Esophagus squamous epithelium (tissue), 5 donors: ENCODE results near the gene SMAP2. TPM values are rescaled to one million over a fixed set of nuclear protein-coding genes. Genes with fewer than 3 reads are reported as not detected.

ENCODE experiments used
- DNase-seq: peaks from one replicate; lab custom pipeline; 2025; lab: John Stamatoyannopoulos, UW
- H3K27ac ChIP-seq, 4 donors: fragments of 200-600 bp; sonication (generic); one replicate each; pipeline ENCODE4 v1.5.1; 2016 to 2019; ENCODE audit warnings: mild to moderate bottlenecking in 1 of 4
- H3K27me3 ChIP-seq, 4 donors: fragments of 200-600 bp; sonication (generic); 1 replicate in 3 of 4; 2 replicates in 1 of 4; pipeline versions ENCODE4 v1.5.1 to v1.6.0; 2017 to 2021; ENCODE audit warnings: antibody characterized with exemption in 1 of 4
- H3K36me3 ChIP-seq, 3 donors: fragments of 200-600 bp; sonication (generic); one replicate each; pipeline ENCODE4 v1.5.1; 2016 to 2019
- H3K4me1 ChIP-seq, 3 donors: fragments of 200-600 bp; sonication (generic); one replicate each; pipeline ENCODE4 v1.5.1; 2017 to 2019
- H3K4me3 ChIP-seq, 4 donors: fragments of 200-600 bp; sonication (generic); 1 replicate in 3 of 4; 2 replicates in 1 of 4; pipeline ENCODE4 v1.5.1; 2016 to 2019; ENCODE audit warnings: mild to moderate bottlenecking in 2 of 4, moderate library complexity in 1 of 4
- H3K9me3 ChIP-seq, 3 donors: fragments of 200-600 bp; sonication (generic); one replicate each; pipeline ENCODE4 v1.5.1; 2016 to 2019
- POLR2A ChIP-seq, 4 donors: fragments of 450-650 bp; IDR thresholded peaks; one replicate each; pipeline ENCODE4 v1.6.1; 2017; ENCODE audit warnings: antibody characterized with exemption in 4 of 4, mild to moderate bottlenecking in 4 of 4, moderate library complexity in 3 of 4
- WGBS, 2 donors: methylation state at CpG; one replicate each; pipeline ENCODE4 v1.1.5; 2018; 5-methylcytosine and 5-hydroxymethylcytosine counted together
- intact Hi-C: fragments of 100-400 bp; cut with DNase I; formaldehyde crosslinking; loops from one replicate; pipeline ENCODE4 v1.15.0; 2022
- total RNA-seq, 4 donors: library from RNA; depleted of rRNA; stranded (reverse); fragments of >200 nt; gene quantifications; one replicate each; pipeline ENCODE4 v1.1.0, GENCODE V29; 2016
- TF ChIP-seq, protein P1 (sequence below), 6 experiments: fragments of 450-650 bp in 4 of 6; fragments of 200-600 bp in 2 of 6; sonication (generic) in 2 of 6; IDR thresholded peaks; one replicate each; pipeline ENCODE4 v1.5.1; 2016 to 2019; ENCODE audit warnings: antibody characterized with exemption in 6 of 6, mild to moderate bottlenecking in 4 of 6, moderate library complexity in 4 of 6
- donor health status: DM: yes; HTN: yes; CAD: no.

SMAP2 gene
- total RNA-seq, 4 donors from 2014 or later: 15.1 to 34.9 (median 23.8) TPM

GRCh38 chr1:40414331-40414730, 40.8 kb downstream of the SMAP2 start:
- 85 to 92% methylated on average over 3 of the region's 3 CpGs for WGBS, 2 donors
- intact Hi-C loops: no loop called here
- Histone ChIP-seq H3K36me3 (peaks cover 10 to 94% (median 29%) of the 10 kb centered on the region in 3 donors), H3K9me3 (no peaks in the 10 kb centered on the region), H3K27me3 (no peaks in the 10 kb centered on the region), H3K27ac (no peak overlapping the region), H3K4me3 (no peak overlapping the region), H3K4me1 (no peaks in the 10 kb centered on the region)
- TF ChIP-seq POLR2A (IDR thresholded peaks at IDR 0.05): no peak
- TF ChIP-seq, protein P1, sequence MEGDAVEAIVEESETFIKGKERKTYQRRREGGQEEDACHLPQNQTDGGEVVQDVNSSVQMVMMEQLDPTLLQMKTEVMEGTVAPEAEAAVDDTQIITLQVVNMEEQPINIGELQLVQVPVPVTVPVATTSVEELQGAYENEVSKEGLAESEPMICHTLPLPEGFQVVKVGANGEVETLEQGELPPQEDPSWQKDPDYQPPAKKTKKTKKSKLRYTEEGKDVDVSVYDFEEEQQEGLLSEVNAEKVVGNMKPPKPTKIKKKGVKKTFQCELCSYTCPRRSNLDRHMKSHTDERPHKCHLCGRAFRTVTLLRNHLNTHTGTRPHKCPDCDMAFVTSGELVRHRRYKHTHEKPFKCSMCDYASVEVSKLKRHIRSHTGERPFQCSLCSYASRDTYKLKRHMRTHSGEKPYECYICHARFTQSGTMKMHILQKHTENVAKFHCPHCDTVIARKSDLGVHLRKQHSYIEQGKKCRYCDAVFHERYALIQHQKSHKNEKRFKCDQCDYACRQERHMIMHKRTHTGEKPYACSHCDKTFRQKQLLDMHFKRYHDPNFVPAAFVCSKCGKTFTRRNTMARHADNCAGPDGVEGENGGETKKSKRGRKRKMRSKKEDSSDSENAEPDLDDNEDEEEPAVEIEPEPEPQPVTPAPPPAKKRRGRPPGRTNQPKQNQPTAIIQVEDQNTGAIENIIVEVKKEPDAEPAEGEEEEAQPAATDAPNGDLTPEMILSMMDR (IDR thresholded peaks at IDR 0.05): no peak
- no peak for DNase-seq

DNA sequence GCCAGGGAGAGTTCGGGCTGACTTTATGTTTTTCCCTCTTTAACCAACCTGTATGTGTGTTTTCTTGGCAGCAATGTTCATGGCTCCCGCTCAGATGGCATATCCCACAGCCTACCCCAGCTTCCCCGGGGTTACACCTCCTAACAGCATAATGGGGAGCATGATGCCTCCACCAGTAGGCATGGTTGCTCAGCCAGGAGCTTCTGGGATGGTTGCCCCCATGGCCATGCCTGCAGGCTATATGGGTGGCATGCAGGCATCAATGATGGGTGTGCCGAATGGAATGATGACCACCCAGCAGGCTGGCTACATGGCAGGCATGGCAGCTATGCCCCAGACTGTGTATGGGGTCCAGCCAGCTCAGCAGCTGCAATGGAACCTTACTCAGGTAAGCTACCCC, 43.2 kb downstream of the SMAP2 start:
- no peaks in the 10 kb centered on the region for H3K27me3 ChIP-seq
- no peak overlapping the region for H3K27ac ChIP-seq
- intact Hi-C loops: no loop called here
- TF ChIP-seq, protein P1 (IDR thresholded peaks at IDR 0.05): no peak
- no peak for TF ChIP-seq POLR2A (IDR thresholded peaks at IDR 0.05)
- no peak for DNase-seq
- H3K4me1 ChIP-seq: peaks cover 0 to 2% (median 0%) of the 10 kb centered on the region in 3 donors
- H3K9me3 ChIP-seq: no peaks in the 10 kb centered on the region
- peaks cover 10 to 90% (median 26%) of the 10 kb centered on the region in 3 donors for H3K36me3 ChIP-seq
- 97 to 100% methylated on average over 1 to 4 of the region's 4 CpGs for WGBS, 2 donors
- H3K4me3 ChIP-seq: no peak overlapping the region

- no peak overlapping the region for H3K4me3 ChIP-seq
Measured at GRCh38 chr1:40421431-40422384, 48.2 kb downstream of the SMAP2 start.

GRCh38 chr1:40422630-40423263, 49.2 kb downstream of the SMAP2 start:
- intact Hi-C loops: no loop called here
- peak overlapping the region in 1 of 4 donors; percentile 21 for H3K27ac ChIP-seq
- no peak for DNase-seq
- peaks cover 1 to 64% (median 9%) of the 10 kb centered on the region in 3 donors for H3K36me3 ChIP-seq
- no peak for TF ChIP-seq POLR2A (IDR thresholded peaks at IDR 0.05)
- TF ChIP-seq, protein P1 (IDR thresholded peaks at IDR 0.05): no peak
- no peaks in the 10 kb centered on the region for H3K9me3 ChIP-seq
- no peaks in the 10 kb centered on the region for H3K27me3 ChIP-seq
- H3K4me3 ChIP-seq: no peak overlapping the region
- 80 to 86% methylated on average over 11 of the region's 11 CpGs for WGBS, 2 donors
- H3K4me1 ChIP-seq: peaks cover 0 to 7% (median 0%) of the 10 kb centered on the region in 3 donors

More at GRCh38 chr1:40421431-40422384, 48.2 kb downstream of the SMAP2 start:
- Histone ChIP-seq H3K36me3 (peaks cover 11 to 75% (median 11%) of the 10 kb centered on the region in 3 donors), H3K27ac (no peak overlapping the region), H3K27me3 (no peaks in the 10 kb centered on the region), H3K4me1 (peaks cover 0 to 7% (median 0%) of the 10 kb centered on the region in 3 donors), H3K9me3 (no peaks in the 10 kb centered on the region)
- TF ChIP-seq, protein P1 (IDR thresholded peaks at IDR 0.05): no peak
- no peak for TF ChIP-seq POLR2A (IDR thresholded peaks at IDR 0.05)
- WGBS, 2 donors: 73 to 78% methylated on average over 13 to 15 of the region's 15 CpGs
- intact Hi-C loops: no loop called here
- DNase-seq: no peak
